Hepatocyte (in vitro differentiated cells): ENCODE results near the gene TTC39B.

ENCODE experiments used
- EZH2 ChIP-seq: fragments of 200-600 bp; sonication (generic); IDR thresholded peaks from 2 replicates; pipeline ENCODE4 v1.6.1; 2016; ENCODE audit warnings: antibody characterized with exemption, mild to moderate bottlenecking, borderline replicate concordance
- EZH2phosphoT487 ChIP-seq: fragments of 200-600 bp; sonication (generic); IDR thresholded peaks from one replicate; pipeline ENCODE4 v1.6.1; 2018; ENCODE audit warnings: antibody characterized with exemption, mild to moderate bottlenecking, low read depth, moderate library complexity; ENCODE audit not compliant: unreplicated experiment, severe bottlenecking
- TF ChIP-seq, protein P1 (sequence below): fragments of 200-600 bp; sonication (generic); IDR thresholded peaks from 2 replicates; pipeline ENCODE4 v1.5.1; 2016; ENCODE audit warnings: antibody characterized with exemption, mild to moderate bottlenecking; ENCODE audit not compliant: poor library complexity

DNA sequence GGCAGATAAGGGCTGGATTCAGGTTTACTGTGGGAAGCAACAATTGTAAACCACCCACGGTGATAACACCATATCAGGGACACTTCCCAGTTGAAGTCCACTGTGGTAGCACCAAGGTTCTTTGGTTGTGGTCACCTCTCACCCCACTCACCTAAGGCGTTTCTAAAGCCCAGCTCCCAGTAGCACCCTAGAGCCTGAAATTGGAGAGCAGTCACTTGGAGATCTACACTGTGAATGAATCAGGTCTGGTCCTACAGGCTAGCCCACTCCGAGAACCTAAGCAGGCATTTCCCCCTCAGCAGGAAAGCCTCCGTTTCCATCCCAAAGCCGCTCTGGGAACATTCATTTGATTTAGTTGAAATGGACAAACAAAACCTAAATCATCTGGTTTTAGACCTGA lies 191.3 kb downstream of the TTC39B start:
- TF ChIP-seq, protein P1, sequence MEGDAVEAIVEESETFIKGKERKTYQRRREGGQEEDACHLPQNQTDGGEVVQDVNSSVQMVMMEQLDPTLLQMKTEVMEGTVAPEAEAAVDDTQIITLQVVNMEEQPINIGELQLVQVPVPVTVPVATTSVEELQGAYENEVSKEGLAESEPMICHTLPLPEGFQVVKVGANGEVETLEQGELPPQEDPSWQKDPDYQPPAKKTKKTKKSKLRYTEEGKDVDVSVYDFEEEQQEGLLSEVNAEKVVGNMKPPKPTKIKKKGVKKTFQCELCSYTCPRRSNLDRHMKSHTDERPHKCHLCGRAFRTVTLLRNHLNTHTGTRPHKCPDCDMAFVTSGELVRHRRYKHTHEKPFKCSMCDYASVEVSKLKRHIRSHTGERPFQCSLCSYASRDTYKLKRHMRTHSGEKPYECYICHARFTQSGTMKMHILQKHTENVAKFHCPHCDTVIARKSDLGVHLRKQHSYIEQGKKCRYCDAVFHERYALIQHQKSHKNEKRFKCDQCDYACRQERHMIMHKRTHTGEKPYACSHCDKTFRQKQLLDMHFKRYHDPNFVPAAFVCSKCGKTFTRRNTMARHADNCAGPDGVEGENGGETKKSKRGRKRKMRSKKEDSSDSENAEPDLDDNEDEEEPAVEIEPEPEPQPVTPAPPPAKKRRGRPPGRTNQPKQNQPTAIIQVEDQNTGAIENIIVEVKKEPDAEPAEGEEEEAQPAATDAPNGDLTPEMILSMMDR, result no peak
- TF ChIP-seq EZH2 (no peak), EZH2phosphoT487 (no peak)
